Upper lobe of left lung (tissue), 4 donors: ENCODE results near the gene RSPH9.

Source experiments
- CTCF ChIP-seq, 6 experiments: fragments of 450-650 bp in 4 of 6; fragments of 200-600 bp in 2 of 6; sonication (generic) in 2 of 6; IDR thresholded peaks; one replicate each; pipeline ENCODE4 v1.5.1; 2016 to 2019; ENCODE audit warnings: antibody characterized with exemption in 6 of 6
- EP300 ChIP-seq, 4 donors: sonication (generic); formaldehyde crosslinking; IDR thresholded peaks; one replicate each; pipeline ENCODE4 v1.5.1; 2017; ENCODE audit warnings: antibody characterized with exemption in 4 of 4, control low read depth in 2 of 4
- POLR2A ChIP-seq, 4 donors: fragments of 450-650 bp; IDR thresholded peaks; one replicate each; pipeline ENCODE4 v1.5.1; 2016 to 2017; ENCODE audit warnings: antibody characterized with exemption in 4 of 4, mild to moderate bottlenecking in 2 of 4
- POLR2AphosphoS5 ChIP-seq, 2 donors: sonication (generic); formaldehyde crosslinking; IDR thresholded peaks; one replicate each; pipeline ENCODE4 v1.5.1; 2017; ENCODE audit warnings: antibody characterized with exemption in 2 of 2

- no peak for TF ChIP-seq CTCF (IDR thresholded peaks at IDR 0.05)
- no peak for TF ChIP-seq POLR2A (IDR thresholded peaks at IDR 0.05)
- TF ChIP-seq EP300 (IDR thresholded peaks at IDR 0.05): no peak
- no peak for TF ChIP-seq POLR2AphosphoS5 (IDR thresholded peaks at IDR 0.05)
These were observed 62.4 kb downstream of the RSPH9 start for GRCh38 chr6:43707269-43707668.
